Measurements from ENCODE around the gene ZNF678. TPM values are rescaled to one million over a fixed set of nuclear protein-coding genes. Genes with fewer than 3 reads are reported as not detected.
"Not testable (repeated sequence)": the region's sequence is repeated elsewhere in the genome, so short reads cannot be mapped to it uniquely, and the experiment has no call there.

ZNF678 gene
- total RNA-seq, 1 donor from 2014 or later = 29.9 TPM

DNA sequence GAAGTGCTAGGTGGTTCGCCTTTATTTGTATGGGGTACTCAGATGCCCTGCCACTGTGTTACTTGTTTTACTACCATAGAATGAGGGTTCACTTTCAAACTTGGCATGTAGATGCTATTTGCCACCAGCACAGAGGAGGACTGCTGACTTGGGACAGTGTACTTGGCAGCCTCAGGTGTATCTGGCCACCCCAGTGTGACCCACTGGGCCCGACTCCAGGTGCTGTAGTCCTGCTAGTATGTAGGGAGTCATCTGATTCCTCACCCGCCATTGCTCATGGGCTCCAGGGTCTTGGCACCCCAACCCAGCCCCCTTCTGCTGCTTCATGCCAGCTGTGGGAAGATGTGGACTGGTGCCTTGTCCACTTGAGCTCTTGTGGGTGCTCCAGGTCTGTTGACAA is 40.0 kb downstream of the ZNF678 start:
- peaks cover 5% of the 10 kb centered on the region for H3K4me1 Mint-ChIP-seq
- H3K27me3 Mint-ChIP-seq (ENCODE audit: low read depth) = no peaks in the 10 kb centered on the region
- peaks cover 61% of the 10 kb centered on the region for H3K36me3 Mint-ChIP-seq (ENCODE audit: low read depth)
- no peak overlapping the region for H3K4me3 Mint-ChIP-seq
- no peak overlapping the region for H3K27ac Mint-ChIP-seq (ENCODE audit: unreplicated experiment)
- peaks cover 28% of the 10 kb centered on the region for H3K9me3 Mint-ChIP-seq
- TF ChIP-seq, protein P1, sequence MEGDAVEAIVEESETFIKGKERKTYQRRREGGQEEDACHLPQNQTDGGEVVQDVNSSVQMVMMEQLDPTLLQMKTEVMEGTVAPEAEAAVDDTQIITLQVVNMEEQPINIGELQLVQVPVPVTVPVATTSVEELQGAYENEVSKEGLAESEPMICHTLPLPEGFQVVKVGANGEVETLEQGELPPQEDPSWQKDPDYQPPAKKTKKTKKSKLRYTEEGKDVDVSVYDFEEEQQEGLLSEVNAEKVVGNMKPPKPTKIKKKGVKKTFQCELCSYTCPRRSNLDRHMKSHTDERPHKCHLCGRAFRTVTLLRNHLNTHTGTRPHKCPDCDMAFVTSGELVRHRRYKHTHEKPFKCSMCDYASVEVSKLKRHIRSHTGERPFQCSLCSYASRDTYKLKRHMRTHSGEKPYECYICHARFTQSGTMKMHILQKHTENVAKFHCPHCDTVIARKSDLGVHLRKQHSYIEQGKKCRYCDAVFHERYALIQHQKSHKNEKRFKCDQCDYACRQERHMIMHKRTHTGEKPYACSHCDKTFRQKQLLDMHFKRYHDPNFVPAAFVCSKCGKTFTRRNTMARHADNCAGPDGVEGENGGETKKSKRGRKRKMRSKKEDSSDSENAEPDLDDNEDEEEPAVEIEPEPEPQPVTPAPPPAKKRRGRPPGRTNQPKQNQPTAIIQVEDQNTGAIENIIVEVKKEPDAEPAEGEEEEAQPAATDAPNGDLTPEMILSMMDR (conservative IDR thresholded peaks at IDR 0.05) = no peak
- no peak for DNase-seq (ENCODE audit: low read depth, low spot score)

DNA sequence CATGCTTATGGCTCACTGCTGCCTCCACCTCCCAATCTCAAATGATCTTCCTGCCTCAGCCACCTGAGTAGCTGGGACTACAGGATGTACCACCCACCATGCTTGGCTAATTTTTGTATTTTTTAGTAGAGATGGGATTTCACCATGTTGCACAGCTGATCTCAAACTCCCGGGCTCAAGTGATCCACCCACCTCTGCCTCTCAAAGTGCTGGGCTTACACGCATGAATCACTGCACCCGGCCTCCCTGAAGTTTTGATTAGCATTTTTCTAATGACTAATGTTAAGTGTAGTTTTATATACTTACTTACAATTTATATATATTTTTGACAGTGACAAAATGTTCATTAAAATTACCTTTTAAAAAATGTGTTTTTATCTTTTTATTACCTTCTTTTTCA is 41.1 kb downstream of the ZNF678 start:
- H3K4me3 Mint-ChIP-seq = no peak overlapping the region

DNA sequence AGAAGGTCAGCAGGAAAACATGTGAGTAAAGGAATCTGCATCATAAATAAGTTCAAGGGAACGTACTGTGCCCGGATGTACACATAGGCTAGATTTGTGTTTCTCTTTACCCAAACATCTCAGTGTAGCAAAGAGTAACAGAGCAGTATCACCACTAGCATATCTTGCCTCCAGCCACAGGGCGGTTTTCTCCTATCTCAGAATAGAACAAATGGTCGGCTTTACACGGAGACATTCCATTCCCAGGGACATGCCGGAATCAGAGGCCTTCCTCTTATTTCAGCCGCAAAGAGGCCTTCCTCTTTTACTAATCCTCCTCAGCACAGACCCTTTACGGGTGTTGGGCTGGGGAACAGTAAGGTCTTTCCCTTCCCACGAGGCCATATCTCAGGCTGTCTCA is 42.9 kb downstream of the ZNF678 start:
- not testable (repeated sequence) for H3K4me3 Mint-ChIP-seq; H3K4me1 Mint-ChIP-seq; H3K27me3 Mint-ChIP-seq (ENCODE audit: low read depth); H3K27ac Mint-ChIP-seq (ENCODE audit: unreplicated experiment); DNase-seq (ENCODE audit: low read depth, low spot score)
- H3K9me3 Mint-ChIP-seq = peaks cover 23% of the 10 kb centered on the region
- peaks cover 58% of the 10 kb centered on the region for H3K36me3 Mint-ChIP-seq (ENCODE audit: low read depth)

More for the DNA sequence above, 41.1 kb downstream of the ZNF678 start:
- no peak for DNase-seq (ENCODE audit: low read depth, low spot score)
- Mint-ChIP-seq H3K36me3 (ENCODE audit: low read depth) (peaks cover 58% of the 10 kb centered on the region), H3K9me3 (peaks cover 21% of the 10 kb centered on the region), H3K27ac (ENCODE audit: unreplicated experiment) (no peak overlapping the region), H3K27me3 (ENCODE audit: low read depth) (no peaks in the 10 kb centered on the region), H3K4me1 (peaks cover 5% of the 10 kb centered on the region)
- TF ChIP-seq, protein P1 (conservative IDR thresholded peaks at IDR 0.05) = no peak

DNA sequence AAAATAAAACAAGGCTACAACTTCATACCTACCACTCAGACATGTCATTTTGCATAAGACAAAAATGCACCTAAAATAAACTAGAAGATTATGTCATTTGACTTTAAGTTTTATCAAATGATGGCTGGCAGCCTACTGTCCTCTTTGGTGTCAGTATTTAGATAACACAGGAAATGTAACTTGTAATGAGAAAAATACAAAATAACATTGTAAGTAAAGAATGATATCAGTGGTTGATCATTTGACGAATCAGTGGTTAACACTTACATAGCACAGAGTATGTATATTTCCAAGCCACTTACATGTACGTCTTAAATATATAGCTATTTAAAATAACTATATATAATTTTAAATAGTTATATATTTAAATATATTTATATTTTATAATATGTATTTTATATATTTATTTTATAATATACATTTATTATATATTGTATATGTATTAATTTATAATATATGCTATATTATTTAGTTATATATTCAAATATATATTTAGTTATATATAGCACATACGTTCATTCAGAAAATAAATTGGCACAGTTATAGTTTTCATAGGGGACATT is 44.1 kb downstream of the ZNF678 start:
- no peak overlapping the region for H3K4me3 Mint-ChIP-seq
- H3K9me3 Mint-ChIP-seq = peaks cover 23% of the 10 kb centered on the region
- TF ChIP-seq, protein P1 (conservative IDR thresholded peaks at IDR 0.05) = no peak
- no peak overlapping the region for H3K27ac Mint-ChIP-seq (ENCODE audit: unreplicated experiment)
- H3K36me3 Mint-ChIP-seq (ENCODE audit: low read depth) = peaks cover 63% of the 10 kb centered on the region
- DNase-seq (ENCODE audit: low read depth, low spot score) = no peak
- no peaks in the 10 kb centered on the region for H3K27me3 Mint-ChIP-seq (ENCODE audit: low read depth)
- H3K4me1 Mint-ChIP-seq = peaks cover 5% of the 10 kb centered on the region

DNA sequence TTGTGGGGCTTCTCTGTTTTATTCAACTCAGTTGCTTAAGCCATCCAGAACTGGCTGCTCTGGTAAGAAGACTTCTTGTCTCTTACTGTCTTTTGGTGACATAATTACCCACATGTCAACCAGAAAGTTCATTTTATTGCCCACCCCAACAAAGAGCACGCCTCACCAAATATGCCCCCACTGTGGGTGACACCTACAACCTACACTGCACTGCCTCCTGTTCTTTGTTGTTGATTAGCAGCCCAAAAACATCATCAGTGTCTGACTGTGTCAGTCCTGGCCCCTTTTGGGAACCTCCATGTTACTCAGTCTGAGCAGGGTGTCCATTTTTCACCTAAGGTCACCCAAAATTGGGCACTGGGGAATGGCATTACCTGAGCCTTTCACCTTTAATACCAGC is 49.3 kb downstream of the ZNF678 start:
- TF ChIP-seq, protein P1 (conservative IDR thresholded peaks at IDR 0.05) = no peak
- peaks cover 76% of the 10 kb centered on the region for H3K36me3 Mint-ChIP-seq (ENCODE audit: low read depth)
- no peaks in the 10 kb centered on the region for H3K4me1 Mint-ChIP-seq
- no peak overlapping the region for H3K27ac Mint-ChIP-seq (ENCODE audit: unreplicated experiment)
- no peak for DNase-seq (ENCODE audit: low read depth, low spot score)
- H3K9me3 Mint-ChIP-seq = peaks cover 25% of the 10 kb centered on the region
- no peaks in the 10 kb centered on the region for H3K27me3 Mint-ChIP-seq (ENCODE audit: low read depth)
- no peak overlapping the region for H3K4me3 Mint-ChIP-seq

DNA sequence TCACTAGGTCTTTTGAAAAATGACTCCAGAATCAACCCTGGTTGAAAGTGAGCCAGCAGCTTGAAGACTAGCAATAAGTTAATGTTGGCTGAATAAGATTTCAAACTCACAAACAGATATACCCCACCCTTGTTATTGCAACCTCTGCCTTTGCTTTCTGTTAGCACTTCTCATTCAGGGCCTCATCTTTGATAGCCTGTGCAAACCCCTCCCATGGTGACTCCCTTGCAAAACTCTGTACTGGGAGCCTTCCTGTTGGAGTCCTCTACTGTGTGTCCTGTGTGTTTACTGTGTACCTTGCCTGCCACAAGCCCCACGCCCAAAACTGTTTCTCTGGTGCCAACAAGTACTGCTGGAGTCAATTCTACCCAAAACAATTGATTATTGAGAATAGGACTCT is 50.2 kb downstream of the ZNF678 start:
- Mint-ChIP-seq H3K4me3 (no peak overlapping the region), H3K27ac (ENCODE audit: unreplicated experiment) (no peak overlapping the region), H3K4me1 (no peaks in the 10 kb centered on the region), H3K27me3 (ENCODE audit: low read depth) (no peaks in the 10 kb centered on the region), H3K9me3 (peaks cover 25% of the 10 kb centered on the region), H3K36me3 (ENCODE audit: low read depth) (peaks cover 83% of the 10 kb centered on the region)
- TF ChIP-seq, protein P1 (conservative IDR thresholded peaks at IDR 0.05) = no peak
- no peak for DNase-seq (ENCODE audit: low read depth, low spot score)
